ENCODE results near the gene ING5. TPM values are rescaled to one million over a fixed set of nuclear protein-coding genes. Genes with fewer than 3 reads are reported as not detected.
A peak's percentile ranks its signal among the peaks of the same experiment; 100 is the strongest.

Gene ING5
- total RNA-seq, 1 donor from 2014 or later: 56.9 TPM

DNA sequence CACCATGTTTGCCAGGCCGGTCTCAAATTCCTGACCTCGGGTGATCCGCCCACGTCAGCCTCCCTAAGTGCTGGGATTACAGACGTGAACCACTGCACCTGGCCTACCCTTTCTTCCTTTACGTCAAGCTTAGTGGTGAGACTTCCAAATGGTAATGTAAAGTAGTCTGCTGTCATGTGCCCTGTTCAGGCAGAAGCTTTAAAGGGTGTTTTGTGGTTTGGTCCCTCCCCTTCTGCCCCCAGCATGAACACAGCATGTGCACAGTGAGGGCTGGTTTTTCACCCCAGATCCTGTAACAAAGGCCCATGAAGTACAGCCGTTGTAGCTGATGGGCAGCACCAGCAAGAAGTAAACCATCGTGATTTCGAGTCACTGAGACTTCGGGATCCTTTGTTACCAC is 12.5 kb upstream of the ING5 start:
- no peak for DNase-seq (ENCODE audit: low spot score in 2 of 2, unreplicated experiment in 2 of 2)
- Mint-ChIP-seq H3K36me3 (peaks cover 7% of the 10 kb centered on the region), H3K27ac (no peak overlapping the region), H3K4me1 (peaks cover 18% of the 10 kb centered on the region), H3K9me3 (no peaks in the 10 kb centered on the region), H3K4me3 (peak overlapping the region; percentile 26), H3K27me3 (ENCODE audit: low read depth) (no peaks in the 10 kb centered on the region)
- no peak for TF ChIP-seq CTCF (IDR thresholded peaks at IDR 0.05; ENCODE audit: unreplicated experiment)

DNA sequence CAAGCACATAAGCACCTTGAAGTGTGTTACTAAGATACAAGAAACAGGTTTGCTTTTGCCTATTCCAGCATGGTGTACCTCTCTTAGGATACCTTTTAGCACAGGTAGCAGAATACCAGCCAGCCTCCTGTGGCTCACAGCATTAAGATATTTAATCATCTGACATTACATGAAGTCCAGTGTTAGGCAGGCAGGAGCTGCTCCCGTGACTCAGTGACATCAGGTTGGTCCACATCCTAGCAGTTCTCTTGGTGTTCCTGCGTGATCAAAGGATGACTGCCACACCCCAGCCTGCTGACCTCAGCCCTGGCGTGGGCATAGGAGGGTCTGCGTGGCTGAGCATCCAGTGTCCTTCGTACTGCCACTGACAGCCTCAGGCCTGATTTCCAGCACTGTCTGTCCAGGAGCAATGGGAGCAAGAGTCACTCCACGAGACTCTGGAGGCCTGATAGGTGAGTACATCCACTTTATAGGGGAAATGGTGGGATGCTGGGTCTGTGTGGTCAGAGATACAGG is 11.6 kb upstream of the ING5 start:
- no peak for TF ChIP-seq CTCF (IDR thresholded peaks at IDR 0.05; ENCODE audit: unreplicated experiment)
- Mint-ChIP-seq H3K4me1 (peaks cover 18% of the 10 kb centered on the region), H3K9me3 (no peaks in the 10 kb centered on the region), H3K27ac (no peak overlapping the region), H3K27me3 (ENCODE audit: low read depth) (no peaks in the 10 kb centered on the region), H3K36me3 (peaks cover 6% of the 10 kb centered on the region), H3K4me3 (no peak overlapping the region)
- no peak for DNase-seq (ENCODE audit: low spot score in 2 of 2, unreplicated experiment in 2 of 2)

- Mint-ChIP-seq H3K27me3 (ENCODE audit: low read depth) (no peaks in the 10 kb centered on the region), H3K27ac (no peak overlapping the region), H3K9me3 (no peaks in the 10 kb centered on the region), H3K36me3 (peaks cover 8% of the 10 kb centered on the region), H3K4me1 (peaks cover 10% of the 10 kb centered on the region), H3K4me3 (no peak overlapping the region)
- no peak for TF ChIP-seq CTCF (IDR thresholded peaks at IDR 0.05; ENCODE audit: unreplicated experiment)
- no peak for DNase-seq (ENCODE audit: low spot score in 2 of 2, unreplicated experiment in 2 of 2)
Observed at GRCh38 chr2:241692448-241692847, 9.4 kb upstream of the ING5 start.

- no peak for TF ChIP-seq CTCF (IDR thresholded peaks at IDR 0.05; ENCODE audit: unreplicated experiment)
- Mint-ChIP-seq H3K27me3 (ENCODE audit: low read depth) (no peaks in the 10 kb centered on the region), H3K27ac (no peak overlapping the region), H3K4me1 (peaks cover 2% of the 10 kb centered on the region), H3K36me3 (peaks cover 6% of the 10 kb centered on the region), H3K4me3 (no peak overlapping the region), H3K9me3 (no peaks in the 10 kb centered on the region)
- no peak for DNase-seq (ENCODE audit: low spot score in 2 of 2, unreplicated experiment in 2 of 2)
Observed at GRCh38 chr2:241695651-241696050, 6.2 kb upstream of the ING5 start.

DNA sequence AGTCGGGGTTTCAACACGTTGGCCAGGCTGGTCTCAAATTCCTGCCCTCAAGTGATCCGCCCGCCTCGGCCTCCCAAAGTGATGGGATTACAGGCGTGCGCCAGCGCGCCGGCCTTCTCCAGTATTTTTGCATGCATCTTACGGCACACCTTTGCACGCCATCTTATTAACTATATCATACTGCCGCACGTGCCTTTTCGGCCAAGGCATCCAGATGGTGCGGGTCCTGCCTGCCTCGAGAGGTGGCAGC is 765 bp upstream of the ING5 start:
- H3K27ac Mint-ChIP-seq: peak overlapping the region; percentile 83
- H3K36me3 Mint-ChIP-seq: peaks cover 12% of the 10 kb centered on the region
- peaks cover 6% of the 10 kb centered on the region for H3K9me3 Mint-ChIP-seq
- peaks cover 10% of the 10 kb centered on the region for H3K4me1 Mint-ChIP-seq
- H3K4me3 Mint-ChIP-seq: peak overlapping the region; percentile 73
- no peak for DNase-seq (ENCODE audit: low spot score in 2 of 2, unreplicated experiment in 2 of 2)
- TF ChIP-seq CTCF (IDR thresholded peaks at IDR 0.05; ENCODE audit: unreplicated experiment): no peak
- no peaks in the 10 kb centered on the region for H3K27me3 Mint-ChIP-seq (ENCODE audit: low read depth)
